Ishikawa (cell line): ENCODE measurements around the gene ITPKA.

Experiments used
- RAD21 ChIP-seq: IDR thresholded peaks from 2 replicates; pipeline ENCODE4 v1.6.1; 2012; ENCODE audit warnings: low read depth
- TAF1 ChIP-seq: IDR thresholded peaks from 2 replicates; pipeline ENCODE4 v1.6.1; 2012; ENCODE audit warnings: low read depth, mild to moderate bottlenecking
- YY1 ChIP-seq: IDR thresholded peaks from 2 replicates; pipeline ENCODE4 v1.6.1; 2012; ENCODE audit warnings: low read depth
- TF ChIP-seq, protein P1 (sequence below): IDR thresholded peaks from 2 replicates; pipeline ENCODE4 v1.6.1; 2012; ENCODE audit warnings: low read depth, mild to moderate bottlenecking

DNA sequence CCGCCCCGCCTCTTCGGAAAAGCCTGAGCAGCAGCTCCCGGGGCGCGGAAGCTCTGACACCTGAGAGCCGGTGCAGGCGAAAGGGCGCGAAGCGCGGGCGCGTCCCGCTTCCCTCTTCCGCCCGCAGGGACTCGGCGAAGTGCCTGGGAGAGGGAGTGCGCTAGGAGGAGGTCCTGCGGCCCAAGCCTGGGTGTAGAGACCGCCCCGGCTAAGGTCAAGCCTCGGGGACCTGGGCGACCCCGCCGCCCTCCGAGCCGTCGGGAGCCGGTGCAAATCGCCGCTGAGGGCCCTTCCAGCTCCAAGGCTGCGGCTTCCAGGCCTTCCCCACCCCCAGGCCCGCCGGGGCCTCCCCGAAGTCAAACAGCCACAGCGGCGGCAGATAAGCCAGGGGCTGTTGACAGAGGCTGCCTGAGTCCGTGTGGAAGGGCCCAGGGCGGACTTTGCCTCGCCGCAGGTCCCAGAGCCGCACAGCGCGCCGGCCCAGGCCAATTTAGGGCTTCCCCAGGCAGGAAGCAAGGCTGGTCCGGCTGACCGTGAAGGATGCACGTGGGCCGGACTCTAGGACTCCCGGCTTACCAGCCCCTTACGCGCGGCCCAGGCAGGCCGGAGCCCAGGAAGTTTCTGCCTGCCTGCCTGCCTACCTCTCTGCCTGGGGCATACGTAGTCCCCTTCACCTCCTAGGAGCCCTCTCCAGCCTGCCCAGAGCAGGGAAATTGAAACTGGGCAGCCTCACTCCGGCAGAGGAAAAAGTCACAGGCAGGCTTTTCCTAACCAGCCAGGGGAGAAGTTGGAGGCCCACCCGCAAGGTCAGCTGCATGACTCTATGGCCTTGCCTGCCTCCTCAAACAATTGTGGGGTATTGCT, 2.3 kb downstream of the ITPKA start:
- TF ChIP-seq YY1 (no peak), RAD21 (no peak), TAF1 (no peak)
- TF ChIP-seq, protein P1, sequence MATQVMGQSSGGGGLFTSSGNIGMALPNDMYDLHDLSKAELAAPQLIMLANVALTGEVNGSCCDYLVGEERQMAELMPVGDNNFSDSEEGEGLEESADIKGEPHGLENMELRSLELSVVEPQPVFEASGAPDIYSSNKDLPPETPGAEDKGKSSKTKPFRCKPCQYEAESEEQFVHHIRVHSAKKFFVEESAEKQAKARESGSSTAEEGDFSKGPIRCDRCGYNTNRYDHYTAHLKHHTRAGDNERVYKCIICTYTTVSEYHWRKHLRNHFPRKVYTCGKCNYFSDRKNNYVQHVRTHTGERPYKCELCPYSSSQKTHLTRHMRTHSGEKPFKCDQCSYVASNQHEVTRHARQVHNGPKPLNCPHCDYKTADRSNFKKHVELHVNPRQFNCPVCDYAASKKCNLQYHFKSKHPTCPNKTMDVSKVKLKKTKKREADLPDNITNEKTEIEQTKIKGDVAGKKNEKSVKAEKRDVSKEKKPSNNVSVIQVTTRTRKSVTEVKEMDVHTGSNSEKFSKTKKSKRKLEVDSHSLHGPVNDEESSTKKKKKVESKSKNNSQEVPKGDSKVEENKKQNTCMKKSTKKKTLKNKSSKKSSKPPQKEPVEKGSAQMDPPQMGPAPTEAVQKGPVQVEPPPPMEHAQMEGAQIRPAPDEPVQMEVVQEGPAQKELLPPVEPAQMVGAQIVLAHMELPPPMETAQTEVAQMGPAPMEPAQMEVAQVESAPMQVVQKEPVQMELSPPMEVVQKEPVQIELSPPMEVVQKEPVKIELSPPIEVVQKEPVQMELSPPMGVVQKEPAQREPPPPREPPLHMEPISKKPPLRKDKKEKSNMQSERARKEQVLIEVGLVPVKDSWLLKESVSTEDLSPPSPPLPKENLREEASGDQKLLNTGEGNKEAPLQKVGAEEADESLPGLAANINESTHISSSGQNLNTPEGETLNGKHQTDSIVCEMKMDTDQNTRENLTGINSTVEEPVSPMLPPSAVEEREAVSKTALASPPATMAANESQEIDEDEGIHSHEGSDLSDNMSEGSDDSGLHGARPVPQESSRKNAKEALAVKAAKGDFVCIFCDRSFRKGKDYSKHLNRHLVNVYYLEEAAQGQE: no peak
